ENCODE data around the gene GNG7.

DNA sequence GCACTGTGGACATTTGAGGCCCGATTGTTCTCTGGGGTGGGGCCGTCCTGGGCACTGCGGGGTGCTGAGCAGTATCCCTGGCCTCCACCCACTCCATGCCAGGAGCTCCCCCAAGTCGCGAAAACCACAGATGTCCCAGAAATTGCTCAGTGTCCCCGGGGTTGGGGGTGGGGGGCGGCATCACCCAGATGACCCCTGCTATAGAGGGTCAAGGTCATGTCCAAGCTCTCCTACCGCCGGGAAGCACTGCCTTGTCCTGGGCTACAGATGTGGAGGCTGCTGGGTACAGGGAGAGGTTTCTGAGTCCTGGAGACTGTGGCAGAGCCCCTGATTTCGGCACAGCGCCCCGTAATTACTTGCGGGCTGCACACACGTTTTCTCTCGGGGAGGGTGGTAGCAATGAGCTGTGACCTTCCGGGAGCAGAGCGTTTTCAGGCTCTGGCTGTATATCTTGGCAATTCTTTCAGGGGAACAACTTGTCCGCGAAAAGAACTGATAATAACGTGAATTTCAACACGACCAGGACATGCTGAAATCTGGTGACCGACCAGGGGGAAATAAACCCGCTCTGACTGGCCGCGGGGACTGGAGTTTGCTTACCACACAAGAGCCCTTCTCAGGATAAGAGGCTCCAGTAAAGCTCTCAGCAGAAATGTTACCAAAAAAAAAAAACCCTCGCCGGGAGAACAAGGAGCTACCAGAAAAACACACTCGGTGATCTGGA, 68.1 kb downstream of the GNG7 start:
- TF ChIP-seq EZH2phosphoT487 (IDR thresholded peaks at IDR 0.05; ENCODE audit: insufficient read depth, low read depth) (no peak), EZH2 (IDR thresholded peaks at IDR 0.05; ENCODE audit: insufficient read depth, poor library complexity, severe bottlenecking) (no peak)
